Endometrial microvascular endothelial cells (primary cell): ENCODE results near the gene APCDD1. TPM values are rescaled to one million over a fixed set of nuclear protein-coding genes. Genes with fewer than 3 reads are reported as not detected.

Experiments
- total RNA-seq: library from RNA; depleted of rRNA; stranded (reverse); fragments of >200 nt; gene quantifications from one replicate; pipeline ENCODE4 v1.2.3, GENCODE V29; 2015; ENCODE audit errors: inconsistent ontology term

Gene APCDD1
- total RNA-seq, 1 donor from 2014 or later: 0.09 TPM

Other genes with a start within 250 kb of the APCDD1 start
- gene NAPG, start 71.4 kb downstream of the APCDD1 start, total RNA-seq: 23.5 TPM